ENCODE measurements around the gene ERMARD.

DNA sequence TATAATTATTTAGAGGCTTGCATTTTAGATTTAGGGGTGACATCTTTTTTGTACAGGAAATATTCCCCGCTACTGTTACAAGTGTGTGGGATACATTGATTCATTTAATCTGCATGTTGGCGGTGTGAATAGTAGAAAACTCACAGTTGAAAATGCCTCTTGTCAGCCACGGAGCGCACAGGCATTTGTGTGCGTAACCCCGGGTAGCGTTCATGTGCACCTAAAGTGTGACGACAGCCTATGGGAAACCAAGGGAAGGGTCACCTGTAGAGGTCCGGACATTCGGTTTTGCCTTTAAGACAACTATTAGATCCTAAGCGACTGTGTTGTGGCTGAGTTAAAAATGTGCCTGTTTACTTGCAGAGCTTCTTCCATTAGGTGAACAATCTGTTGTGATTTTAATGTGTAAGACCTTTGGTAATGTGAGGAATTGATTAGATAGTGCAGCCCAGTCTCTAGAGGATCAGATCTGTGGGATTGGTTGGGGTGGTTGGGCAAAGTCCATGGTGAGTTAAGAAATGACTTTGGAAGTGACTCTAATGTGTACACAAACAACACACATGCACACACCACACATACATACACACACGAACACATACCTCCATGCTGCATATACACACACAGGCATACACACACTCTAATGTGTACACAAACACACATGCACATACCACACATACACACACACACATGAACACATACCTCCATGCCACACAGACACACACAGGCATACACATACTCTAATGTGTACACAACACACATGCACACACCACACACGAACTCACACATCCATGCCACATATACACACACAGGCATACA lies 15.7 kb downstream of the ERMARD start:
- TF ChIP-seq, protein P1, sequence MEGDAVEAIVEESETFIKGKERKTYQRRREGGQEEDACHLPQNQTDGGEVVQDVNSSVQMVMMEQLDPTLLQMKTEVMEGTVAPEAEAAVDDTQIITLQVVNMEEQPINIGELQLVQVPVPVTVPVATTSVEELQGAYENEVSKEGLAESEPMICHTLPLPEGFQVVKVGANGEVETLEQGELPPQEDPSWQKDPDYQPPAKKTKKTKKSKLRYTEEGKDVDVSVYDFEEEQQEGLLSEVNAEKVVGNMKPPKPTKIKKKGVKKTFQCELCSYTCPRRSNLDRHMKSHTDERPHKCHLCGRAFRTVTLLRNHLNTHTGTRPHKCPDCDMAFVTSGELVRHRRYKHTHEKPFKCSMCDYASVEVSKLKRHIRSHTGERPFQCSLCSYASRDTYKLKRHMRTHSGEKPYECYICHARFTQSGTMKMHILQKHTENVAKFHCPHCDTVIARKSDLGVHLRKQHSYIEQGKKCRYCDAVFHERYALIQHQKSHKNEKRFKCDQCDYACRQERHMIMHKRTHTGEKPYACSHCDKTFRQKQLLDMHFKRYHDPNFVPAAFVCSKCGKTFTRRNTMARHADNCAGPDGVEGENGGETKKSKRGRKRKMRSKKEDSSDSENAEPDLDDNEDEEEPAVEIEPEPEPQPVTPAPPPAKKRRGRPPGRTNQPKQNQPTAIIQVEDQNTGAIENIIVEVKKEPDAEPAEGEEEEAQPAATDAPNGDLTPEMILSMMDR (conservative IDR thresholded peaks at IDR 0.05 in 1 of 2, IDR thresholded peaks at IDR 0.05 in 1 of 2; ENCODE audit: low read depth in 1 of 2, low read length in 2 of 2): no peak
- no peak for TF ChIP-seq EZH2 (IDR thresholded peaks at IDR 0.05; ENCODE audit: low read length, missing control alignments)
